Raji (cell line): ENCODE data around the gene SLC2A6.

Experiments used
- POLR2A ChIP-seq: IDR thresholded peaks from 2 replicates; pipeline ENCODE4 v1.6.1; 2011; ENCODE audit warnings: low read depth, low read length, control low read depth; ENCODE audit not compliant: insufficient read depth

The SLC2A6 gene

DNA sequence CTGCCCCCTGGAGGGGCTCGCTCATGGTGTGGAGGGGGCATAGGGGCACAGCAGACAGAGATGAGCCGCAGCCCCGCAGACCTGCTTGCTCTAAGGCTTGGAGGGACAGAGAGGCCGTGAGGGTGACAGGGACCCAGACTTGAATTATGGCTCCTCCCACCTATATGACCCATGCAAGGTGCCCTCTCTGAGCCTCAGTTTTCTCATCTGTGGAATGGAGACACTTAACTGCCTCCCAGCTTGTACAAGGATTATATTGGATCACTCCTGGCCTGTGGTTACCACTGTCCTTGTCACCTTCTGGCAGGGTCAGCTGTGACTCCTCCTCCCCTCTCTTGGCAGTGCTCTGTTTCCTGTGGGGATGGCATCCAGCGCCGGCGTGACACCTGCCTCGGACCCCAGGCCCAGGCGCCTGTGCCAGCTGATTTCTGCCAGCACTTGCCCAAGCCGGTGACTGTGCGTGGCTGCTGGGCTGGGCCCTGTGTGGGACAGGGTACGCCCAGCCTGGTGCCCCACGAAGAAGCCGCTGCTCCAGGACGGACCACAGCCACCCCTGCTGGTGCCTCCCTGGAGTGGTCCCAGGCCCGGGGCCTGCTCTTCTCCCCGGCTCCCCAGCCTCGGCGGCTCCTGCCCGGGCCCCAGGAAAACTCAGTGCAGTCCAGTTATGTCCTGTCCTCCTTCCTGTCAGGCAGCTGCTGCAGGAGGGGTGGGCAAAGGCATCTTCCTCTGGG lies 23.8 kb downstream of the SLC2A6 start:
- no peak for TF ChIP-seq POLR2A

DNA sequence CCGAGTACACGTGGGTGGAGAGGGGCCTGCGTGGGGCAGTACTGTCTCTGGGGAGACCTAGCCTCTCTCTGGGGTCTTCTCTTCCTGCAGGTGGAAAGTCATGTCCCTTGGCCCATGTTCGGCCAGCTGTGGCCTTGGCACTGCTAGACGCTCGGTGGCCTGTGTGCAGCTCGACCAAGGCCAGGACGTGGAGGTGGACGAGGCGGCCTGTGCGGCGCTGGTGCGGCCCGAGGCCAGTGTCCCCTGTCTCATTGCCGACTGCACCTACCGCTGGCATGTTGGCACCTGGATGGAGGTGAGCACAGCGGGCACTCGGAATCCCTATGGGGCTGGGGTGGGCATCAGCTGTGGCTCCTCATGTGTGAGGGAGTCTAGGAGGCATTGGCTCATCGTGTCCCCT lies 24.6 kb downstream of the SLC2A6 start:
- no peak for TF ChIP-seq POLR2A

DNA sequence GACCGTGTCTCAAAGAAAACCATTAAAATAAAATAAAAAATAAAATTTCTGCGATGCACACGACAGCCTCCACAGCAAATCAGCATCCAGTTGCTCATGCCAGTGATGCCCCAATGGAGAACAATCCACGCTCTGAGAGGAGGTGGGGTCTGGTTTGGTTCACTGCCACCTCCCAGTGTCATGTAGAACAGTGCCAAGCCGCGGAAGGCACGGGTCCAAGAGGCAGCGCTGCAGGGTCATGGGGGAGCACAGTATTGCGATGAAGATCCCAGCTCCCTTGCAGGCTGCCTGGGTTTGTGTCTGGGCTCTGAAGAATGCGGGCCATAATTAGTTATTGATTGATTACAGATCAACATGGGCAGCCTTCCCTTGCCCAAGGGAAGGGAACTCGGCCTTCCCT lies 25.2 kb downstream of the SLC2A6 start:
- TF ChIP-seq POLR2A = no peak

DNA sequence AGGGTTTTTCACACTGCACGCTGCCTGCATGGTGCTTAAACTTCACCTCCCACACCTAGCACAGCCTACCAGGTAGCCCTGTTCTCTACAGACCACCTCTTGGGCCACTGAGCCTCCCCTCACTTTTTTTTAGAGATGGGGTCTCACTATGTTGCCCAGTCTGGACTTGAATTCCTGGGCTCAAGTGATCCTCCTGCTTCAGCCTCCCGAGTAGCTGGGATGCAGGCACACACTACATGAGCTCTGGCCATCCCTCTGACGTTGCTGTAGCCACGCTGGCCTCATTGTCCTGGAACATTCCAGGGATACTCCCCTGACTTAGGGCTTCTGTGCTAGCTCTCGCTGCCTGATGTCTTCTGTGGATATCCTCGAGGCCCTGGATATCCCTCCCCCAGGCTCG lies 26.3 kb downstream of the SLC2A6 start:
- TF ChIP-seq POLR2A = no peak

DNA sequence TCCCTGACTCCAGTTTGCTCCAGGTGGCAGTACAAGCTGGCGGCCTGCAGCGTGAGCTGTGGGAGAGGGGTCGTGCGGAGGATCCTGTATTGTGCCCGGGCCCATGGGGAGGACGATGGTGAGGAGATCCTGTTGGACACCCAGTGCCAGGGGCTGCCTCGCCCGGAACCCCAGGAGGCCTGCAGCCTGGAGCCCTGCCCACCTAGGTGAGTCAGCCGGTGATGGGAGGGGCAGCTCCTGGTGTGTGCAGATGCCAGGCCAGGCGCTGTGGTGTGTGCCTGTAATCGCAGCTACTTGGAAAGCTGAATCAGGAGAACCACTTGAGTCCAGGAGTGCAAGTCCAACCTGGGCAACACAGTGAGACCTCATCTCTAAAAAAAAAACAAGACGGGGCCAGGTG lies 29.1 kb downstream of the SLC2A6 start:
- no peak for TF ChIP-seq POLR2A

DNA sequence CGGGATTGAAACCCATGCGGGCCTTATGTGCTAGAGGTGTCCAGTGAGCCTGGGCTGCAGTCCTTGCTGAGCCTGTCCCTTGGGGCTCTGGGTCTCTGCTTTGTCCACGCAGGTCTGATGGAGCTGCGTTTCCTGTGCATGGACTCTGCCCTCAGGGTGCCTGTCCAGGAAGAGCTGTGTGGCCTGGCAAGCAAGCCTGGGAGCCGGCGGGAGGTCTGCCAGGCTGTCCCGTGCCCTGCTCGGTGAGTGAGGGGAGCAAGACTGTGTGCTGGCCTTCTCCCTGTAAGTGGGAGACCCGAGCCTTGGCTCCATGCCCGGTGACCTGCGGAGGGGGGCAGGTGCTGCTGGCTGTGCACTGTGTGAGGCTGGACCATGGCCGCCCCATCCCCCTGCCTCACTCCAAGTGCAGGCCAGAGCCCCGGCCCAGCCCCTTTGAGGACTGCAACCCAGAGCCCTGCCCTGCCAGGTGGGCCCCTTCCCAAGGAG lies 30.4 kb downstream of the SLC2A6 start:
- no peak for TF ChIP-seq POLR2A

DNA sequence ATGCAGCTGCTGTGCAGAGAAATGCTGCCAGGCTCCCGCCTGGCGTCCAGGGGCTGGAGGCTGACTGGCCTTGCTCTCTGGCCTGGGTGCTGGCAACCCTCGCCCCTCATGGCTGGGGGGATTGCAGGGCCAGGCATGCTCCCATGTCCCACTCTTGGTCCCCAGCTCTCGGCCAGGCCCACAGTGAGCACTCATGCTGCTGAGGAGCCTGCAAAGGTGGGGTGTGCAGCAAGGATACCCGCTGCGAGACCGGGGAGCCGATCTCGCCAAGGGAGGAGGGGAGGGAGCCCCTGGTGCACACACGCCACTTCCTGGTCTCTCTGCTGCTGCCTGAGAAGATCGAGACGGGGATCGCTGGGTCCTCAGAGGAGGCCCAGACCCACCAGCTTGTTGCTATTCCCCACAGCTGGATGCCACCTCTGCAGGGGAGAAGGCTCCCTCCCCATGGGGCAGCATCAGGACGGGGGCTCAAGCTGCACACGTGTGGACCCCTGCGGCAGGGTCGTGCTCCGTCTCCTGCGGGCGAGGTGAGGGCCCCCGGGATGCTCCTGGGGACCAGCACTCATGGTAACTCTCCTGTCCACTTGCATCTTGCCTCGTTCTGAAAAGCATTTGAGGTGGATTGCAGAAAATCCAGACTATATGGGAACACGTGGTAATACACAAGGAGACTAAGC lies 33.5 kb downstream of the SLC2A6 start:
- no peak for TF ChIP-seq POLR2A

DNA sequence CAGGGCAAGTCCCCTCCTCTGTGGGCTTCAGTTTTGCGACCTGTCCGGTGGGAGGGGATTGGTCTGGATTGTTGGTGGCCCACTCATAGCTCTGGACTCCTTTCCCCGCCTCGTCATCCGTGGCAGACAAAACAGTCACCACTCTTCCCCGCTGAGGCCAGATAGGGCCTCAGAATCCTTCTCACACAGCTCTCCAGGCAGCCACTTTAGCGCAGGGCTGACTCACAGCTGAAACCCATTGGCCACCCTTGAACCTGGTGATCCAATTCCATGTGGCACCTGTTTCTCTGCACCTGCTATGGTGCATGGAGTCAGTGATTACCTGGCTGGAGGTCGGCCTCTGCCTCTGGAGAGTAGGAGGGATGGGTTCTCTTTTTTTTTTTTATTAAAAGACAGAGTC lies 34.9 kb downstream of the SLC2A6 start:
- TF ChIP-seq POLR2A = no peak

DNA sequence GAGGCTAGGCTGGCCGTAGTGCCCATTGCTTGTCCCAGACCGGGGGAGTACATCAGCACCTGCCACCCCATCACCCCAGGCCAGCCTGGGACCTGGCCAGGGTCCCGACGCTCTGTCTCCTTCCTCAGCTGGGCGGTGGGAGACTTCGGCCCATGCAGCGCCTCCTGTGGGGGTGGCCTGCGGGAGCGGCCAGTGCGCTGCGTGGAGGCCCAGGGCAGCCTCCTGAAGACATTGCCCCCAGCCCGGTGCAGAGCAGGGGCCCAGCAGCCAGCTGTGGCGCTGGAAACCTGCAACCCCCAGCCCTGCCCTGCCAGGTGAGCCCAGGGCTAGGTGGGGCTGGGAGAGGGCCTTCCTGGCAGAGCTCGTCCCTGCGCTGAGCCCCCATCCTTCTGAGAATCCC lies 35.7 kb downstream of the SLC2A6 start:
- no peak for TF ChIP-seq POLR2A

DNA sequence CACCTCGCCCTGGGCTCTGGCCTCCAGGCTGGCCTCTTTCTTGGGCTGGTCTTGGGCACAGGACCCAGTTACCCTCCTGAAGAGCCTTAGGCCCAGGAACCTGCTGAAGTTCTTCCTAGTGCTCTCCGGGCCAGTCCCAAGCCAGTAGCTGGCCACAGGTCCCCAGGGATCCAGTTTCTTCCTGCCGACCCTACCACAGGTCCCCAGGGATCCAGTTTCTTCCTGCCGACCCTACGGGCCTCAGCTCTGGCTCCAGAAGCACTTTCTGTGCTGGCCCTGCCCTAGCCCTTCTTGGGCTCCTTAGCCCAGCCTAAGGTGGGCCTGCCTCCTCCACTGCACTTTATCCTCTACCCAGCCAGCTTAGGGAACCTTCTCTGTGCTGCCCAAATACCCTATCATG lies 37.3 kb downstream of the SLC2A6 start:
- TF ChIP-seq POLR2A = no peak

DNA sequence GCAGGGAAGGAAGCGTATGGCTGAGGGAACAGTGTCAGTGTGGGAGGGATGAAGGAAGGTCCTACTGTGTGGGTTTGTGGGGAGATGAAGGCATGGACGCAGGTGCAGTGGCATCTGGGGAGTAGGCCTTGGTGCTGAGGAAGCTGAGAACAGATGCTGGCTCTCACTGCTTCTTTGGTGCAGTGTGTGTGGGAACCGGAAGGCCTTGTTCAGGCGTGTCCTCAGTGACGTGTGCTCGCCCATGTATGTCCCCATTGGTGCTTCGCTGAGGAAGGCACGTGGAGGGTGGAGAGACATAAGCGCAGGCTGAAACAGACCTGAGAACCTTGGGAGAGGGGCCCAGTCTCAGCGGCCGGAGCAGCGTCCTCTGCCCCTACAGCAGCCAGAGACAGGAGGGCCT lies 38.0 kb downstream of the SLC2A6 start:
- TF ChIP-seq POLR2A = no peak

DNA sequence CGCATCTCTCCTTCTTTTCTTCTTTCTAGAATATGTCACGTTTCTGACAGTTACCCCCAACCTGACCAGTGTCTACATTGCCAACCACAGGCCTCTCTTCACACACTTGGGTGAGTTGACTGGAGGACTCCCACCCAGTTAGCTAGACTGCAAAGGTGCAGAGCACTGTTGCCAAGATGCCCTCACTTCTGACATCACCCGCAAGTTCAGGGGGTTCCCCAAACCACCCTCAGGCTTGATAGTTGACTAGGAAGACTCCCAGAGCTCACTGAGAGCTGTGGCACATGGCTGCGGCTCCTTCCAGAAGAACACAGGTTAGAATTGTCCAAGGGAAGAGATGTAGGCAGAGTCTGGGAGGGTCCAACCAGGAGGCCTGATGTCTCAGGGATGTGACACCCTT lies 39.6 kb downstream of the SLC2A6 start:
- no peak for TF ChIP-seq POLR2A

DNA sequence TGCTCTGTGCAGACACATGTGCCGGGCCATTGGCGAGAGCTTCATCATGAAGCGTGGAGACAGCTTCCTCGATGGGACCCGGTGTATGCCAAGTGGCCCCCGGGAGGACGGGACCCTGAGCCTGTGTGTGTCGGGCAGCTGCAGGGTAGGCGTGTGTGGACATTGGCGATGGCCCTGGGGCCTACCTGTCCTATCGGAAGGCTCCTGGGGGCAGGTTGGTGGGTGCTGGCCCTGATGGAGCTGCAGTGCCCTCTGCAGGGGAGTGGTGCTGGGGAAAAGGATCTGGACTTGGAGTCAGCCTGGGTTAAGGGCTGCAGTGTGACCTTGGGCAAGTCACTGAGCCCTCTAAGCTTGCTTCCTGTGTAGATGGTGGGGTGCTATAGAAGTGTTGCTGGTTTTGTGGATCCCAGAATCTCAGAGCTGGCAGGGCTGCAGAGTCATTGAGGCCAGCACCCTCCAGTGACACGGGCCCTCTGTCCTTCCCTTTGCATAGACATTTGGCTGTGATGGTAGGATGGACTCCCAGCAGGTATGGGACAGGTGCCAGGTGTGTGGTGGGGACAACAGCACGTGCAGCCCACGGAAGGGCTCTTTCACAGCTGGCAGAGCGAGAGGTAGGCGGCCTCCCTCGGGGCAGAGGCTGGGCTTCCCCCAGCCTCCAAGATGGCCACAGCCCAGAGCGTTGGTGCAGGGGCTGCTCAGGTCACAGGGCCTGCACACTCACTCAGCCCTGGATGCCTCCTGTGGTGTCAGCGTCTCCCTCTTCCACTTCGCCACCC lies 41.0 kb downstream of the SLC2A6 start:
- TF ChIP-seq POLR2A = no peak

DNA sequence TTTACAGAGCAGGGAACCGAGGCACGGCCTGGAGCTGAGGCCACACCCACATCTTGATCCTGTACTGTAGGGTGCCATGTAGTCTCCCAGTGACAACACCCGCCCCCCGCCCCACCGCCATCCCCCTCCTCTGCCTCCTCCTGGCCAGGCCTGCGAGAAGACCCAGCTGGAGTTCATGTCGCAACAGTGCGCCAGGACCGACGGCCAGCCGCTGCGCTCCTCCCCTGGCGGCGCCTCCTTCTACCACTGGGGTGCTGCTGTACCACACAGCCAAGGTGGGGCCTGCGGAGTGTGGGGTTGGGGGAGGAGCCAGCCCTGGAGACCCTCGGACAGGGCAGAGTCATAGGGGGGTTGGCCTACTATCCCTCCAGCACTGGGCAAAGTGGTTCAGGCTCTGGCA lies 42.2 kb downstream of the SLC2A6 start:
- no peak for TF ChIP-seq POLR2A

DNA sequence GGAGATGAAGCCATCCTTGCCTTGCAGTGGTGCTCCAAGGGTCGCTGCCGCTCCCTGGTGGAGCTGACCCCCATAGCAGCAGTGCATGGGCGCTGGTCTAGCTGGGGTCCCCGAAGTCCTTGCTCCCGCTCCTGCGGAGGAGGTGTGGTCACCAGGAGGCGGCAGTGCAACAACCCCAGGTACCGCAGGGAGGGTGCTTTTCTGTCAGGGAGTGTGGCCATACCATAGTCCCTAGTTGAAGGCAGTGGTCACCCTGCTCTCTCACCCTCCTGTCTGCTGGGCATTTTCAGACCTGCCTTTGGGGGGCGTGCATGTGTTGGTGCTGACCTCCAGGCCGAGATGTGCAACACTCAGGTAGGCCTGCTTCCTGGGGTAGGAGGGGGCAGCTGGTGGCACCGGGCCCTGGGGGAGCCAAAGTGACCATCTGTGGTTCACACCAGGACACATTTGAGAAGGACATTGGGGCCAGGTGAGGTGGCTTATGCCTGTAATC lies 45.5 kb downstream of the SLC2A6 start:
- TF ChIP-seq POLR2A = no peak

DNA sequence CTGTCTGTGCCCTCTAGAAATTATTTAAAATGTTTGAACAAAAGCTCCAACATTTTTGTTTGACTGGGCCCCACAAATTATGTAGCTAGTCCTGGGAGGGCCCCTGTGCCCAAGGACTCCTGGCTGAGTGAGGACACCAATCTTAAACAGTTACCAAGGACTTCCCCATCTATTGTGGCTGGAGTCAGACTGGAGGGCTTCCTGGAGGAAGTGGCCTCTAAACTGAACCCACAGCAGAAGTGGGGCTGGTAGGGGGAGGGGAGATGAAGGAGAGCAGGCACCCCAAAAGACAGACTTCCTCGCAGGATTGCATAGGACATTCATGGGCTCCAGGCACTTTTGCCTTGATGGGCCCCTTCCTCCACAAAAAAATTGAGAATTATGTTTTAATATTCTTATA lies 48.7 kb downstream of the SLC2A6 start:
- TF ChIP-seq POLR2A = no peak
